D721Med (cell line): ENCODE data around the gene BANF1.
"Not testable (repeated sequence)": the region's sequence is repeated elsewhere in the genome, so short reads cannot be mapped to it uniquely, and the experiment has no call there.

Experiments
- DNase-seq: peaks from one replicate; pipeline ENCODE4 v3.0.0; 2011; ENCODE audit warnings: low spot score; ENCODE audit not compliant: insufficient read length
- FAIRE-seq: peaks from 2 replicates; lab custom pipeline; 2011; peaks lifted over from hg19 to GRCh38; lab: Jason Lieb, UNC
- TF ChIP-seq, protein P1 (sequence below): IDR thresholded peaks from 2 replicates; pipeline ENCODE4 v1.5.1; 2012; ENCODE audit warnings: mild to moderate bottlenecking, control low read depth; ENCODE audit not compliant: insufficient read depth; ENCODE audit errors: missing control alignments

BANF1 gene

DNA sequence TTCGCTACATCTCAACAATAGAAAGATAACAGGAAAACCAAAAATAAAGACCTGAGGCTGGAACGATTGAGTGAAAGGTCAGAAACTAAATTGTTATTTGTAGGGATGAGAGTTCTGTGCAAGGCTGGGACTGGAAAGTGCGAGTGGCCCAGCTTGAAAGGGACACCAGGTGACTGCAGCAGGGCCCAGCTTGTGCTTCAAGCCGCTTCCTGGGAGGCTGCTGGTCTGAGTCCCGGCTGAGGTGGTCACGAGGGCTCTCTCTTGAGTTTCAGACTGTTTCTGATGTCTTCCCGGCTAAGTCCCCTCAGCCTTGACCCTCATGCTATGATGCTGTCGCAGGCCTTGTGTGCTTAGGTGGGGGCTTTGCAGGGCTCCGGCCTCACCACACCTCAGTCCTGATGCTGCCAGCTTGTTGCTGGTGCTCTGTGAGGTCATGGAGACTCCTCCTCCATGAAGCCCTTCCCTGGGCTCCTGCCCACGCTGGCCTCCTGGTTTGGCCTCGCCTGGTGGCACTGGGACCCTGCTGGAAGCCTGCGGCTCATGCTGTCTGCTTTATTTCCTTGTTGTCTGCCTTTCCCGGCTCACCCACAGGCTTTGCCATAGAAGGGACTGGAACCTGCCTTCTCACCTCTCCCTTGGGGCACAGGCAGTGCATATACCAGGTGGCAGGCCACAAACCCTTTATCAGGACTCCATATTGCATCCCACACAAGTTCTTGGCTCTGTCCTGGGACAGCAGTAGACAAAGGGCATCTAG lies 4.0 kb downstream of the BANF1 start:
- TF ChIP-seq, protein P1, sequence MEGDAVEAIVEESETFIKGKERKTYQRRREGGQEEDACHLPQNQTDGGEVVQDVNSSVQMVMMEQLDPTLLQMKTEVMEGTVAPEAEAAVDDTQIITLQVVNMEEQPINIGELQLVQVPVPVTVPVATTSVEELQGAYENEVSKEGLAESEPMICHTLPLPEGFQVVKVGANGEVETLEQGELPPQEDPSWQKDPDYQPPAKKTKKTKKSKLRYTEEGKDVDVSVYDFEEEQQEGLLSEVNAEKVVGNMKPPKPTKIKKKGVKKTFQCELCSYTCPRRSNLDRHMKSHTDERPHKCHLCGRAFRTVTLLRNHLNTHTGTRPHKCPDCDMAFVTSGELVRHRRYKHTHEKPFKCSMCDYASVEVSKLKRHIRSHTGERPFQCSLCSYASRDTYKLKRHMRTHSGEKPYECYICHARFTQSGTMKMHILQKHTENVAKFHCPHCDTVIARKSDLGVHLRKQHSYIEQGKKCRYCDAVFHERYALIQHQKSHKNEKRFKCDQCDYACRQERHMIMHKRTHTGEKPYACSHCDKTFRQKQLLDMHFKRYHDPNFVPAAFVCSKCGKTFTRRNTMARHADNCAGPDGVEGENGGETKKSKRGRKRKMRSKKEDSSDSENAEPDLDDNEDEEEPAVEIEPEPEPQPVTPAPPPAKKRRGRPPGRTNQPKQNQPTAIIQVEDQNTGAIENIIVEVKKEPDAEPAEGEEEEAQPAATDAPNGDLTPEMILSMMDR, result no peak
- DNase-seq (no peak), FAIRE-seq (no peak)

DNA sequence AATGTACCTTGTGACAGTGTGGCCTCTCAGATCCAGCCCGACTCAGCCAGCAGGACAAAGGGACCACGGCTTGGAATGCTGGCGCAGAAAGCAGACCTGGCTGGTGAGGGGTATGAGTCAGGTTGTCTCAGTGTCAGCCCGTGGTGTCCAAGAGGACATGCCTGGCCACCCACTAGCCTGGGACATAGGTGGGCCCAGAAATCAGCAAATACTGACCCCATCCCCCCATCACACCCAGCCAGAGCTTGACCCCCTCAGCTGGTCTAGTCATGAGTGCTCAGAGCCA lies 4.5 kb downstream of the BANF1 start:
- no peak for DNase-seq
- TF ChIP-seq, protein P1, result no peak
- no peak for FAIRE-seq

DNA sequence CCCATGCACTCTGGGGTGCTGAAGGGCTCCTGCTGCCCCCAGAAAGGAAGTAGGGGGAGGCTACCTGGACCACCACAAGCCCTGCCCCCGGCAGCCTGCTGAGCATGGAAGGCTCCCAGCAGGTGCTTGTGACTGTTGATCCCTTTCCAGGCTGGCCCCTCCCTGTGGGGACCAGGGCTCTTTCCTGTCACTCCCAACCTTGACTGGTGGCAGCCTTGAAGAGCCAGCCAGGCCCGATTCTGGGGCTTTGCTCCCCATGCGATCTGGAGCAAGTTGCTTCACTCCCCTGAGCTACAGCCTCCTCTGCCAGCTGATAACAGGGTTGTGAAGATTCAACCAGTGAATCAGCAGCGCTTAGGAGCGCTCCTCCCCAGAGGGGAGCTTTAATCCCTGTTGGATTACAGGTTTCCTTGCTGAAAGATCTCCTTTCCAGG lies 4.9 kb downstream of the BANF1 start:
- DNase-seq (peak; percentile 60), FAIRE-seq (no peak)
- TF ChIP-seq, protein P1, result no peak

DNA sequence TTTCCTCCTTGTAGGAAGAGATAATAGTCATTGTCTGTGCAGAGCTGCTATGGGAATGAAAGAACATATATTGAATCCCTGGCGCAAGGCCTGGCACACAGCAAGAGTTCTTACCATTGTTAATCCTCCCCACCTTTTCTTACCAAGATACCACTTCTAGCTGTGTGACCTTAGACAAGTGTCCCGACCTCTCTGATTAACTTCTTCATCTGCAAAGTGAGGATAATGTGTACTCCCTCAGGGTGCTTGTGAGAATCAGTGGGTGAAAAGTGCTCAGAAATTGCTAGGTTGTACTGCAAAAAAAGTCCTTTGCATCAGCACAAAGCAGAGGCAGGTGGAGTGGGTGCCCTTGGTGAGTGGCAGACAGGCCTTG lies 5.8 kb downstream of the BANF1 start:
- DNase-seq, result no peak
- TF ChIP-seq, protein P1, result no peak
- no peak for FAIRE-seq

DNA sequence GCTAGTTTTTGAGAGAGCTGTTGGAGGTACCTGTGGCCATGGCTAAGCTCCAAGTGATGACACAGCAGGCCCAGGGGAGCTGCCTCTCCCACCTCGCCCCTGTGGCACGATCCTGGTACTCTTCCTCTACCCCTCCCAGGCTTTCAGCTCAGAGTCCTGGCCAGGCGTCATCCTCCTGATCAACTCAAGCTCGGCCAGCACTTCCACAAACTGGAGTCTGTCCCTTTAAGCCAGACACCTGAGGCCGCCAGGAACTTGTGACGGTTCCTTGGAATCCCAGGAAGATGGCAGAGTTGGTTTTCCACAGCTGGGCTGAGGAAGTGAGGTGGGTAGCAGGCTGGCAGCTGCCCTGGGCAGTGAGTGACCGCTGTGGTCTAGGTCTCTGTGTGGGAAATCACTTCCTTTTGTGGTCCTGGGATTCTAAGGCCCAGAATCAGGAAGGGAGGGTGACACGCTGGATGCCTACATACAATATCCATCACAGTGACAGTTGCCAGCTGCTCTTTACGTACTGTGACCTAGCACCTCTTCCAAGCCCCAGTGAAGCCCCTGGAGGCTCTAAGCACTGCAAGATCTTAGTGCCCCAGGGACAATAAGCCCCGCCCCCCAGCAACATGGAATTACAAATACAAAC lies 6.3 kb downstream of the BANF1 start:
- no peak for FAIRE-seq
- TF ChIP-seq, protein P1, result no peak
- no peak for DNase-seq

DNA sequence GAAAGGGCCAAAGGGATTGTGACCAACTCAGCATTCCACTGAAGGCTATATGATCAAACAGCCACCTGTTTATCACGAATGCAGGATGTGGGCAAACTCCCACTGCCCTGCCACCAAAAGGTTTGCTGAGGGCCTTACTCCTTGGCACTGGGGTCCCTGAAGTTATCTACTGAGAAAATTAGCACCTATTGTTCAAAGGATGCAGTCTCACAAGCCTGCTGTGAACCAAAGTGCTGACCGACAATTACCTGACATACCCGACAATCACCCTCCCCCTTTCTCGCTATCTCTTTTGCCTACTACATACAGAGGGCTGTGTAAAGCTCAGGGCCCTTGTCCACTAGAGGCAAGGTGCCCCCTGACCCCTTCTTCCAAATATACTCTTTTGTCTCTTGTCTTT lies 7.7 kb downstream of the BANF1 start:
- not testable (repeated sequence) for DNase-seq, FAIRE-seq

DNA sequence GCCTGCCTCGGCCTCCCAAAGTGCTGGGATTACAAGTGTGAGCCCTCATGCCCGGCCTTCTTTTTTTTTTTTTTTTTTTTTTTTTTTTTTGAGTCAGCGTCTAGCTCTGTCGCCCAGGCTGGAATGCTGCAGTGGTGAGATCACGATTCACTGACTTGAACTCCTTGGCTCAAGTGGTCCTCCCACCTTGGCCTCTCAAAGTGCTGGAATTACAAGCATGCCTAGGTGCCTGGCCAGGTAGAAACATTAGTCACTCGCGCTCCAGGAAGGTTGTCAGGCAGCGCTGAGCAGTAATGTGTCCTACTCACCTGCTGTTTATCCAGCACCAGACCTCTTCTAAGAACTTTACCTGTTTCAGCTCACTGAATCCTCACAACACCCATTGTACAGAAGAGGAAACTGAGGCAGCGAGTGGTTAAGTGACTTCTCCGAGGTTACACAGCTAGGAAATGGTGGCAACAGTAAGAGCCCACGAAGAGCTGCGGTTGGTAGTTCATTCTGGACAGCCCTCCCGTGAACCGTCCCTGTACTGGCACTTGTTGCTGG lies 9.0 kb downstream of the BANF1 start:
- TF ChIP-seq, protein P1, result no peak
- DNase-seq (no peak), FAIRE-seq (no peak)
